AG10803 (cell line): ENCODE results near the gene MAN1B1.

ENCODE experiments used
- DNase-seq: peaks from one replicate; pipeline ENCODE4 v3.0.0; 2010; ENCODE audit warnings: low read depth
- H3K4me3 ChIP-seq: 2 replicates; pipeline ENCODE4 v1.5.1; 2011; ENCODE audit warnings: mild to moderate bottlenecking, low read length, control low read depth
- CTCF ChIP-seq: conservative IDR thresholded peaks from 2 replicates; pipeline ENCODE4 v1.5.1; 2011; ENCODE audit warnings: mild to moderate bottlenecking, low read length, control low read depth, inconsistent platforms

Gene MAN1B1

GRCh38 chr9:137141050-137141810, 54.4 kb downstream of the MAN1B1 start:
- no peak for TF ChIP-seq CTCF
- no peak for DNase-seq
- no peak overlapping the region for H3K4me3 ChIP-seq

- no peak overlapping the region for H3K4me3 ChIP-seq
- no peak for DNase-seq
- no peak for TF ChIP-seq CTCF
These were observed 55.5 kb downstream of the MAN1B1 start for GRCh38 chr9:137141976-137142936.

GRCh38 chr9:137143459-137143858, 56.7 kb downstream of the MAN1B1 start:
- no peak for TF ChIP-seq CTCF
- no peak overlapping the region for H3K4me3 ChIP-seq
- DNase-seq, result no peak

GRCh38 chr9:137145731-137146526, 59.1 kb downstream of the MAN1B1 start:
- no peak for TF ChIP-seq CTCF
- no peak for DNase-seq
- no peak overlapping the region for H3K4me3 ChIP-seq

- TF ChIP-seq CTCF, result no peak
- no peak for DNase-seq
These were observed 59.7 kb downstream of the MAN1B1 start for GRCh38 chr9:137146527-137146918.

GRCh38 chr9:137147091-137147792, 60.5 kb downstream of the MAN1B1 start:
- no peak for DNase-seq
- H3K4me3 ChIP-seq, result no peak overlapping the region
- no peak for TF ChIP-seq CTCF

More at GRCh38 chr9:137146527-137146918, 59.7 kb downstream of the MAN1B1 start:
- H3K4me3 ChIP-seq, result no peak overlapping the region
